ENCODE data around the gene STXBP5L.
A peak's percentile ranks its signal among the peaks of the same experiment; 100 is the strongest.
"Not testable (repeated sequence)": the region's sequence is repeated elsewhere in the genome, so short reads cannot be mapped to it uniquely, and the experiment has no call there.

Gene STXBP5L

DNA sequence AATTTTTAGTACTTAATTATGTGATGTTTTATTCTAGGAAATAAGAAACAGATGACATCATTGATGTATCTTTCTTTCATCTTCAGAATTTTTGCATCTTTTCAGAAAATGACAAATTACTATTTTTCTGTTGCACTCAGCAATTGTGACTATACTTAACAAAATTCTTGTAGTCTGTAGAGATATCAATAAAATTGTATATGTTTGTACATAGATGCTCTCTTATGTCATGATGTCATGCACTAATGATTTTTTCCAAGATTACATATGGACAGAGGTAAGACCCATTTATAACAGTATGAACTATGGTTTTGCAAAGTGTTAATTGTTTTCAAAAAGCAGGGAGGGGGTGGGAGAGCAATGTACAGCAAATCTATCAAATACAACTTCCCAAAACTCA, 516.5 kb downstream of the STXBP5L start:
- no peak overlapping the region for H3K4me3 ChIP-seq (ENCODE audit: low read length)
- TF ChIP-seq CTCF (conservative IDR thresholded peaks at IDR 0.05; ENCODE audit: low read length): no peak
- DNase-seq (ENCODE audit: low read depth): no peak

DNA sequence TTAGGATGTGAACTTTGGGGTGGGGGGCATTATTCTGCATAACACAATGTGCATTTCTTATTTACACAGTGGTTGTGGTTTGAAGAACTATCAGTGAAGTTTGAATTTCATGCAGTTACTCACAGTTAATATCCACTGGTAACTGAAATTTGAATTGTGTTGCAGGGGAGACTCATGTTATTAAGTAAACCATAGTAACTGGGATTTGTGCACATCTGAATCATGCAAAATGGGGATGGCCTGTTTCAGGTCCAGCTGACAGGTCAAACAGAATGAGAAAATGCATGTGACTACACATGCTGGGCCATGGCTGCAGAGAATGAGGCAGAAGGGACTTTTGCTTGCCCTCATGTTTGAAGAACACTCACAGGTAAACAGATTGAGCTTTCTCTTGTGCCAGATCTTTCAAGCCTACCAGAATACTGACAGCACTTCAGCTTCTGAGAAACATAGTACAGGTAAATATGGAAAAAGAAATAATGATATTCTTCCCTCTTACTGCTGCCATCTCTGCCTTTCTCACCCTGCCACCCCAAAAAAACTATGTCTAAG, 522.7 kb downstream of the STXBP5L start:
- DNase-seq (ENCODE audit: low read depth): no peak
- no peak overlapping the region for H3K4me3 ChIP-seq (ENCODE audit: low read length)
- no peak for TF ChIP-seq CTCF (conservative IDR thresholded peaks at IDR 0.05; ENCODE audit: low read length)

DNA sequence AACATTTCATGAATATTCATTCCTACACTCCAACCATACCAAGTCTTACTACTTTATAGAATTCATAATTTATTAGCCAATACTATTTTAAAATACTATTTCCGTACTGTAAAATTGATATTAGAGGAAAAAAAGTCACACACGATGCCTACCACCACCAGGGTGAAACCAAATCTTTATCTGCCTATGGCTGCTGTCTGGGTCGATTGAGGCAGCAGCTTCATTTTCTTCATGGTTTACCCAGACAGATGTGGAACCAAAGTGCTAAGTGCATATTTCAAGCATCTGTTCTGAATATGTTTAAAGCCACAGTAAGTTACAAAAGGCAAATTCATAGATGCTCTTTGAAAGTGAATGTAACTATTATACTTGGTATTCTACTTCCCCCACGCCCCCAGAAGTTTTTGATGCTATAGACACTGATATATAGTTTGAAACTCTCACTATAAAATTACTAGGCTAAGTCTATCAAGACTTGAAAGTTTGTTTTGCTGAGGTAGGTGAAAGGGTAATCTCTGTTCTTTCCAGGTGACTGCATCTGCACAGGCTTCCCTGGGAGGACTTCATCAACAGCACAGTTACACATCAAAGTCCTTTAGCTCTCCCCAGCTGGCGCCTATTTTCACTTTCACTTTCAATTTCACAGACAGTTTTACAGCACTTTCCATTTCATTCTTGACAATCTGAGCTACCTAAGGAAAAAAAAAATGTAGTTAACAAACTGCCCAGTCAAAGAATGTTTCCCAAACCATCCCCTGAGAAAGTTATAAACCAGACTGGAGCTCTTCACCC, 523.9 kb downstream of the STXBP5L start:
- H3K4me3 ChIP-seq (ENCODE audit: low read length): peak overlapping the region; percentile 59
- TF ChIP-seq CTCF (conservative IDR thresholded peaks at IDR 0.05; ENCODE audit: low read length): peak; percentile 32
- DNase-seq (ENCODE audit: low read depth): peak; percentile 44

GRCh38 chr3:121436074-121436473, 528.1 kb downstream of the STXBP5L start:
- TF ChIP-seq CTCF (conservative IDR thresholded peaks at IDR 0.05; ENCODE audit: low read length): no peak
- DNase-seq (ENCODE audit: low read depth): no peak
- no peak overlapping the region for H3K4me3 ChIP-seq (ENCODE audit: low read length)

DNA sequence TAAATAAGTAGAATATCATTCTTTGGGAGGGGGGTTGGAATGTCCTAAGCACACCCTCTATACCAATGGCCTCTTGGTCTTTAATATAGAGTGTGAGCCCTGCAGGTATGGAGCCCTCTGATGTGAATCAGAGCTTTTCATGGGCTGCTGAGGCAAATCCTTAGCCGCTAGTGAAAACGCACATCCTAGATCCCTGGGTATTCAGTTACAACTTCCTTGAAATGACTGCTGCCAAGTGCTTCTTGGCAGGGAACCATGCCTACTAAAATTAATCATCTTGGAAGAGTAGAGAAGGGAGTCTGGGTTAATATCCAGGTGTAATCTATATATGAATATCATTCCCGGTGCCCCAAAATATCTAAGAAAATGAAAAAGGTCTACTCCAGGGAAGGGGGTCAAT, 528.6 kb downstream of the STXBP5L start:
- no peak for DNase-seq (ENCODE audit: low read depth)
- no peak for TF ChIP-seq CTCF (conservative IDR thresholded peaks at IDR 0.05; ENCODE audit: low read length)
- H3K4me3 ChIP-seq (ENCODE audit: low read length): no peak overlapping the region

DNA sequence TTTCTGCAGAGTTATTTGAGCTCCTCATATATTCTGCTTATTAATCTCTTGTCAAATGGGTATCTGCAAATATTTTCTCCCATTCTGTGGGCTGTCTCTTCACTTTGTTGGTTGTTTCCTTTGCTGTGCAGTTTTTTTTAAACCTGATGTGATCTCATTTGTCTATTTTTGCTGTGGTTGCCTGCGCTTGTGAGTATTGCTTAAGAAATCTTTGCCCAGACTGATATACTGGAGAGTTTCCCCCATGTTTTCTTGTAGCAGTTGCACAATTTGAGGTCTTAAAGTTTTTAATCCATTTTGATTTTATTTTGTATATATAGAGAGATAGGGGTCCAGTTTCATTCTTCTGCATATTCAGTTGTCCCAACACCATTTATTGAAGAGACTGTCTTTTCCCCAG, 535.5 kb downstream of the STXBP5L start:
- no peak overlapping the region for H3K4me3 ChIP-seq (ENCODE audit: low read length)
- TF ChIP-seq CTCF (conservative IDR thresholded peaks at IDR 0.05; ENCODE audit: low read length): no peak
- DNase-seq (ENCODE audit: low read depth): no peak

- H3K4me3 ChIP-seq (ENCODE audit: low read length); DNase-seq (ENCODE audit: low read depth): not testable (repeated sequence)
These were observed 543.7 kb downstream of the STXBP5L start for GRCh38 chr3:121451752-121452151.

Data from AG10803 (cell line).